Hepatic stellate cell (primary cell): ENCODE data around the gene PISD.

Source experiments
- DNase-seq: peaks from one replicate; pipeline ENCODE4 v3.0.0; 2011; ENCODE audit warnings: low spot score

PISD gene

GRCh38 chr22:31652911-31653684 lies 8.9 kb downstream of the PISD start:
- no peak for DNase-seq

- DNase-seq, result no peak
Observed at GRCh38 chr22:31652088-31652487, 9.9 kb downstream of the PISD start.

- no peak for DNase-seq
Observed at GRCh38 chr22:31651664-31652063, 10.4 kb downstream of the PISD start.

GRCh38 chr22:31650391-31650790 lies 11.6 kb downstream of the PISD start:
- DNase-seq, result no peak

- DNase-seq, result no peak
Observed at GRCh38 chr22:31647523-31648320, 14.3 kb downstream of the PISD start.

- DNase-seq, result no peak
Observed at GRCh38 chr22:31647066-31647465, 14.9 kb downstream of the PISD start.

- DNase-seq, result peak; percentile 75
Observed at GRCh38 chr22:31646186-31647019, 15.6 kb downstream of the PISD start.

- no peak for DNase-seq
Observed at GRCh38 chr22:31639436-31640039, 22.5 kb downstream of the PISD start.

GRCh38 chr22:31637891-31638618 lies 24.0 kb downstream of the PISD start:
- DNase-seq, result peak; percentile 49

GRCh38 chr22:31637447-31637890 lies 24.5 kb downstream of the PISD start:
- DNase-seq, result peak; percentile 24

GRCh38 chr22:31635638-31636306 lies 26.2 kb downstream of the PISD start:
- DNase-seq, result no peak

- DNase-seq, result no peak
Observed at GRCh38 chr22:31631436-31631835, 30.6 kb downstream of the PISD start.

- DNase-seq, result peak; percentile 90
Observed at GRCh38 chr22:31630331-31631329, 31.4 kb downstream of the PISD start.

- no peak for DNase-seq
Observed at GRCh38 chr22:31629741-31630184, 32.3 kb downstream of the PISD start.

- no peak for DNase-seq
Observed at GRCh38 chr22:31628969-31629708, 32.9 kb downstream of the PISD start.

GRCh38 chr22:31628362-31628761 lies 33.7 kb downstream of the PISD start:
- DNase-seq, result no peak

GRCh38 chr22:31627223-31627731 lies 34.7 kb downstream of the PISD start:
- no peak for DNase-seq

GRCh38 chr22:31626427-31627150 lies 35.4 kb downstream of the PISD start:
- DNase-seq, result no peak
